Right lobe of liver (tissue), 6 donors: ENCODE data around the gene WHRN. TPM values are rescaled to one million over a fixed set of nuclear protein-coding genes. Genes with fewer than 3 reads are reported as not detected.

Source experiments
- ATAC-seq, 4 donors: fragments of 200-7000 bp; cut with Tn5 transposase; one replicate each; pipeline ENCODE4 v1.9.1; 2020; ENCODE audit warnings: mild to moderate bottlenecking in 4 of 4, moderate library complexity in 4 of 4
- DNase-seq, 3 donors: peaks; one replicate each; pipeline ENCODE4 v3.0.0-alpha.2; 2020
- H3K27ac ChIP-seq, 3 donors: fragments of 200-600 bp; one replicate each; pipeline ENCODE4 v1.8.0; 2022
- H3K27me3 ChIP-seq, 2 donors: fragments of 200-600 bp; one replicate each; pipeline ENCODE4 v1.8.0; 2022
- H3K36me3 ChIP-seq, 4 donors: fragments of 200-600 bp; sonication (generic) in 1 of 4; one replicate each; pipeline versions ENCODE4 v1.5.1 to v1.8.0; 2017 to 2022; ENCODE audit warnings: control low read depth in 1 of 4
- H3K4me1 ChIP-seq, 4 donors: fragments of 200-600 bp; sonication (generic) in 1 of 4; one replicate each; pipeline versions ENCODE4 v1.5.1 to v1.8.0; 2017 to 2022; ENCODE audit warnings: control low read depth in 1 of 4
- H3K4me3 ChIP-seq, 3 donors: fragments of 200-600 bp; one replicate each; pipeline ENCODE4 v1.8.0; 2022
- H3K9me3 ChIP-seq, 4 donors: fragments of 200-600 bp; sonication (generic) in 1 of 4; one replicate each; pipeline versions ENCODE4 v1.5.1 to v1.8.0; 2017 to 2022; ENCODE audit warnings: control low read depth in 1 of 4
- CTCF ChIP-seq, 4 donors: fragments of 200-600 bp in 3 of 4; fragments of 450-650 bp in 1 of 4; IDR thresholded peaks; one replicate each; pipeline versions ENCODE4 v1.5.1 to v1.8.0; 2016 to 2022; ENCODE audit warnings: antibody characterized with exemption in 4 of 4, mild to moderate bottlenecking in 2 of 4
- POLR2A ChIP-seq: fragments of 450-650 bp; IDR thresholded peaks from one replicate; pipeline ENCODE4 v1.6.1; 2017; ENCODE audit warnings: antibody characterized with exemption, mild to moderate bottlenecking
- WGBS: methylation state at CpG from one replicate; pipeline ENCODE4 v1.1.6; 2018; ENCODE audit warnings: low coverage, low lambda C conversion rate; ENCODE audit not compliant: insufficient coverage; ENCODE audit errors: missing lambda C conversion rate; 5-methylcytosine and 5-hydroxymethylcytosine counted together
- intact Hi-C, 2 donors: fragments of 100-400 bp; cut with DNase I; formaldehyde crosslinking; loops; one replicate each; pipeline versions ENCODE4 v1.11.2 to v1.14.1; 2022
- total RNA-seq, 6 experiments: library from RNA; depleted of rRNA in 2 of 6; stranded (reverse); fragments of >200 nt in 2 of 6; fragmentation: NEBNext Ultra II Directional in 3 of 6; extraction: Animal tissue kit (Norgen Biotek cat#: 25700) in 3 of 6; gene quantifications; one replicate each; pipeline versions ENCODE4 v1.1.0 to v1.2.4, GENCODE V29; 2016 to 2023
- donor health status: DM: no; HTN: yes; CAD: no.
- donor health status: DM: no; HTN: no; CAD: no.
- donor health status: DM: no; HTN: no; CAD: no.
- donor health status: DM: no; HTN: yes; CAD: no.
- donor health status: DM: no; HTN: yes; CAD: no.

WHRN gene
- total RNA-seq, 6 experiments from 2014 or later, result 2.1 to 3.7 (median 2.7) TPM

DNA sequence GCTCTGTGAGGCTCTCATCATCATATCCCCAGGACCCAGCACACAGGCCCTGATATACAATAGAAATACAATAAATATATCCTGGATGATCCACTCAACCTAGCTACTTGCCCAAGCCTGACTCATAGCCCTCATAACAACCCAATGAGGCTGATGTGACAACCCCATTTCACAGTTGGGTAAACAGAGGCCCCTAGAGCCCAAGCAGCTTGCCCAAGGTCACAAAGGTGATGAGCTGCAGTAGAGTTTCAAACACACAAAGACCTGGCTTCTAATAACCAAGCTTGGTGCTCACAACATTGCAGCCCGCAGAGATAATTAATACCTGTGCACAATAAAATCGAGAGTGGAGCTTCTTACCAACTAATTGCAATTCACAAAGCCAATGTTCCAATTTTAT is 114.3 kb downstream of the WHRN start:
- Histone ChIP-seq H3K9me3 (no peaks in the 10 kb centered on the region), H3K27me3 (no peaks in the 10 kb centered on the region), H3K4me1 (peaks cover 0 to 66% (median 24%) of the 10 kb centered on the region in 4 donors), H3K4me3 (no peak overlapping the region), H3K27ac (no peak overlapping the region), H3K36me3 (no peaks in the 10 kb centered on the region)
- 100% methylated on average over 2 of the region's 2 CpGs for WGBS
- ATAC-seq, result no peak
- TF ChIP-seq POLR2A, result no peak
- TF ChIP-seq CTCF (IDR thresholded peaks at IDR 0.05), result no peak
- intact Hi-C loops, result no loop called here
- no peak for DNase-seq

DNA sequence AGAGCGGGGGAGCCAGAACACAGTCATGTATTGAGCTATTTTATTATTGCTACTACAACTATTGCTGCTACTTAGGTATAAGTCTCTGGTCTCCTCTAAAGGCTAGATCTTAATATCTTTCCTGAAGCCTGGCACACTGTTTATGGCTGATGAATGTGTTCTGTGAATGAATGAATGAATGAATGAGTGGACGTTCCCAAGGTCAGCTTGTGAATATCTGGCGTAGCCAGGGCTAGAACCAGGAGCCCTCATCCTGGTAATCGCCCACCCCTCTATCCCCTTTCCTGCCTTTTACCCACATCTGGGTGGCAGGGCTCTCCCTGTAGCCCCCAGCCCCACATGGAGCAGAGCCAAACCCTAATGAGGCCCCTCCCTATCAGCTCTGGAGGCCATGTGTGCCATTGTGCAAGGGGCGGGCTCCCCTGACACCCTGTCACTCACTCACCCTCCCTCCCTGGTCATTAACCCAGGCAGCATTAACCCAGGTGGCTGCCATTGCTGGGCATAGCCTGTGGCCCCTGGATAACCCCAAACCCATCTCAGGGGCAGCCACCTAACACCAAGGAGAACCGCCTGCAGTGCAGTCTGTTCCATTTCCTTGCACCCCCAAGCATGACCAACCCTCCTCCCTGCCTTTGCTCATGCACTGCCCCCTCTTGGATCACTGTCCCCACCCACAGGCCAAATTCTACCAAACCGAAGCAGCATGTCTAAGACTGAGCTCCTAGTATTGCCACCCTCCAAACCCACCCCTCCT is 115.5 kb downstream of the WHRN start:
- no peaks in the 10 kb centered on the region for H3K36me3 ChIP-seq
- no peak overlapping the region for H3K4me3 ChIP-seq
- no peaks in the 10 kb centered on the region for H3K27me3 ChIP-seq
- no peak for ATAC-seq
- TF ChIP-seq CTCF (IDR thresholded peaks at IDR 0.05), result no peak
- no peak for TF ChIP-seq POLR2A
- no peaks in the 10 kb centered on the region for H3K9me3 ChIP-seq
- intact Hi-C loops, result no loop called here
- 70% methylated on average over 5 of the region's 7 CpGs for WGBS
- peak in 1 of 3 donors; percentile 48 for DNase-seq
- peaks cover 0 to 66% (median 25%) of the 10 kb centered on the region in 4 donors for H3K4me1 ChIP-seq
- no peak overlapping the region for H3K27ac ChIP-seq

DNA sequence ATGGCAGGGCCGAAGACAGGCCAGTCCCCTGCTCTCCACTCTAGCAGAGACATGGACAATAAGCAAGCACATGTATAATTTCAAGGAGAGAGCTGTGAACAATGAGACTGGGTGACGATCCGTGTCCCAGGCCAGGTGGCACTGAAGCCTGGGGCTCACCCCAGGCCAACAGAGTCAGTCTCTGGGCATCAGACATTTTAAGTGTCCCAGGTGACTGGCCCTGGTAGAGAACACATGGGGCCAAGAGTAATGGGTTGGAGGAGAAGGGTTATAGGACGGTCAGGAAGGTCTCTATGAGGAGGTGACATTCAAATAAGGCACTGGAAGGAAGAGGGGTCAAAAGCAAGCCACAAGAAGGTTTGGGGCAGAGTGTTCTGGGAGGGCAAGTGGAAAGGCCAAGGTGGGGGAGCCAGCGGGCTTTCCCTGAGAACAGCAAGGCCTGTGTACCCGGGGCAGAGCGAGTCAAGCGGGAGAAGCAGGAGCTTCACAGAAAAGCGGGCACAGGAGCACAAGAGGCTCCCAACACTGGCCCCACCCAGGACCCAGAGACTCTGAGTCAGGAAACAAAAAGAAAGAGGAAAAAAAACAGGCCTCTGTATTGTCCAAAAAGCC is 116.4 kb downstream of the WHRN start:
- no peak for TF ChIP-seq CTCF (IDR thresholded peaks at IDR 0.05)
- no peak for TF ChIP-seq POLR2A
- Histone ChIP-seq H3K9me3 (no peaks in the 10 kb centered on the region), H3K4me3 (no peak overlapping the region), H3K4me1 (peaks cover 0 to 66% (median 22%) of the 10 kb centered on the region in 4 donors), H3K36me3 (no peaks in the 10 kb centered on the region), H3K27me3 (no peaks in the 10 kb centered on the region), H3K27ac (peak overlapping the region; percentile 71 to 84 (median 83))
- DNase-seq (peak in 1 of 3 donors; percentile 27), ATAC-seq (no peak)
- intact Hi-C loops, result no loop called here
- 59% methylated on average over 8 of the region's 9 CpGs for WGBS

DNA sequence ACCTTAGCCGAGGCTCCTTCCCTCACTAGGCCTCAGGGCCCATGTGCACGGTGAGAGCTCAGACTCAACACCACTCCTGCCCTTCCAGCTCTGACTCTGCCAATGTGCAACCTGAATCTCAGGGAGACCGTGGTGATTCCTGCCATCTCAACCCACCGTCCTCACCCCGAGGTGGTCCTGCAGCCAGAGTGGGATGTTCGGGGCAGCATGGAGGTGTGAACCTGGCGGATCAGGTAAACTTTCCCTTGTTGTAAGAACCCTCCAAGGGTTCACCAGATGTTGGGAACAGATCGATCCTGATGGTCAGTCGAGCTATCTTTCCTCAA is 117.0 kb downstream of the WHRN start:
- Histone ChIP-seq H3K27me3 (no peaks in the 10 kb centered on the region), H3K4me3 (peak overlapping the region in 2 of 3 donors; percentile 40 to 57), H3K36me3 (no peaks in the 10 kb centered on the region), H3K4me1 (peaks cover 0 to 66% (median 23%) of the 10 kb centered on the region in 4 donors), H3K27ac (peak overlapping the region; percentile 71 to 84 (median 83)), H3K9me3 (no peaks in the 10 kb centered on the region)
- ATAC-seq (no peak), DNase-seq (peak in 1 of 3 donors; percentile 50)
- intact Hi-C loops, result no loop called here
- no CpG with 5 or more reads among the region's 9 CpGs for WGBS
- TF ChIP-seq CTCF (IDR thresholded peaks at IDR 0.05), result no peak
- TF ChIP-seq POLR2A, result no peak
